Activated effector memory CD4-positive, alpha-beta T cell treated with anti-CD3 and anti-CD28 coated beads, Interleukin-2, amount 50 U/mL, for 16 hours (primary cell): ENCODE data around the gene VPS13A.

Experiments used
- DNase-seq: peaks from one replicate; pipeline ENCODE4 v3.0.0-alpha.2; 2020

VPS13A gene

GRCh38 chr9:77177143-77177893, at the start of gene VPS13A:
Gene VPS13A, plus strand, starts transcription at chr9:77177534. Its CDS starts 171 bp downstream, at chr9:77177705.
- DNase-seq = peak; percentile 97

GRCh38 chr9:77128125-77128789, 49.1 kb upstream of the VPS13A start:
- DNase-seq = no peak

GRCh38 chr9:77131399-77131798, 45.9 kb upstream of the VPS13A start:
- DNase-seq = no peak

GRCh38 chr9:77133011-77133410, 44.3 kb upstream of the VPS13A start:
- DNase-seq = no peak

GRCh38 chr9:77142366-77142765, 35.0 kb upstream of the VPS13A start:
- DNase-seq = no peak

GRCh38 chr9:77149879-77150278, 27.5 kb upstream of the VPS13A start:
- no peak for DNase-seq

GRCh38 chr9:77152289-77152688, 25.0 kb upstream of the VPS13A start:
- no peak for DNase-seq

GRCh38 chr9:77156646-77157371, 20.5 kb upstream of the VPS13A start:
- no peak for DNase-seq

GRCh38 chr9:77158772-77159513, 18.4 kb upstream of the VPS13A start:
- DNase-seq = no peak

- DNase-seq = no peak
Measured at GRCh38 chr9:77161191-77161590, 16.1 kb upstream of the VPS13A start.

- no peak for DNase-seq
Measured at GRCh38 chr9:77161966-77162365, 15.4 kb upstream of the VPS13A start.

GRCh38 chr9:77162366-77162765, 15.0 kb upstream of the VPS13A start:
- DNase-seq = no peak

GRCh38 chr9:77163884-77164283, 13.4 kb upstream of the VPS13A start:
- no peak for DNase-seq

GRCh38 chr9:77166193-77166592, 11.1 kb upstream of the VPS13A start:
- no peak for DNase-seq

- DNase-seq = no peak
Measured at GRCh38 chr9:77170991-77171699, 6.2 kb upstream of the VPS13A start.

GRCh38 chr9:77175151-77175550, 2.2 kb upstream of the VPS13A start:
- no peak for DNase-seq

GRCh38 chr9:77176106-77176505, 1.2 kb upstream of the VPS13A start:
- no peak for DNase-seq

GRCh38 chr9:77176686-77177142, 620 bp upstream of the VPS13A start:
- no peak for DNase-seq

- DNase-seq = peak; percentile 82
Measured at GRCh38 chr9:77177894-77178794, 810 bp downstream of the VPS13A start.

- DNase-seq = no peak
Measured at GRCh38 chr9:77180056-77180455, 2.7 kb downstream of the VPS13A start.

GRCh38 chr9:77183581-77183980, 6.2 kb downstream of the VPS13A start:
- no peak for DNase-seq
